RWPE1 (cell line): Measurements from ENCODE around the gene CLSTN2.

Experiments
- CTCF ChIA-PET: fragments of 350-600 bp; sonication (Branson Sonifier 250); formaldehyde crosslinking; extraction: SDS; loops from one replicate; lab custom pipeline; 2021; lab: Yijun Ruan, JAX
- POLR2A ChIA-PET: fragments of 400-600 bp; formaldehyde crosslinking; extraction: SDS; loops from one replicate; lab custom pipeline; 2020; ENCODE audit warnings: antibody characterized with exemption; ENCODE audit not compliant: low non-redundant PET; lab: Yijun Ruan, JAX
- DNase-seq: peaks from one replicate; pipeline ENCODE4 v3.0.0; 2012; ENCODE audit warnings: low spot score
- H3K27ac ChIP-seq: fragments of 450-650 bp; 2 replicates; pipeline ENCODE4 v1.5.1; 2017
- TF ChIP-seq, protein P1 (sequence below): fragments of 450-650 bp; conservative IDR thresholded peaks from 2 replicates; pipeline ENCODE4 v1.5.1; 2017; ENCODE audit warnings: low read depth, mild to moderate bottlenecking

The CLSTN2 gene

DNA sequence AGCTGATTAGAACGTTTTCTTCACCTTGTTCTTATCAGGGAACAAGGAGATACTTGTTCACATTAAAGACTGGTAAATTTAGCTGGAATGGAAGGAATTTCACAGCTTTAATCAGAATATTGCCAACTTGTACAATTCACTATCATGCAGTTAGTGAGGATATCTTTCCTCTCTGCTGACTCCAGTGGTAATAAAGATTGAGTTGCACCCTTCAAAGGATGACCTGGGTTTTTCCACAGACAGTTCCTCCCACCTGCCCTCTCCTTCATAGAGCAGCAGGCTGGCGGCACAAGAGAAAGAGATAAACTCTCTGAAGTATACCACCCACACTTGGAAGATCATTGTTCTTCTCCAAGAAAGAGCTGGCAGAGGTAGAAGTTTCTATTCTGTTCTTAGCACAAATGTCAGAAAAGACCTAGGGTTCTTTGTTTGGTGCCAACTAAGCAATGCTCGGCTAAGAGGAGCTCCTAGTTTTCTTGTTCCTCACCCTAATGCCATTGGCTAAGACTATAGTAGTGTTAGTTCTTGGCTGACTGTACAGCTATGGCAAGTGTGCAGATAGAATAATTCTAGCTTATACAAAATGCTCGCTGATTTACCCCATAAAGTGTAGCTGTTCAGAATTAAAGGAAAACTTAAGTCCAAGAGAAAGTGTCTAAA, 169.1 kb downstream of the CLSTN2 start:
- ChIA-PET CTCF (no interaction called here), POLR2A (interaction anchor here (0.5 kb wide), 1 partner anchor 166 kb away, joined by 3 read pairs; no protein-coding TSS in a partner anchor)
- DNase-seq = no peak
- TF ChIP-seq, protein P1, sequence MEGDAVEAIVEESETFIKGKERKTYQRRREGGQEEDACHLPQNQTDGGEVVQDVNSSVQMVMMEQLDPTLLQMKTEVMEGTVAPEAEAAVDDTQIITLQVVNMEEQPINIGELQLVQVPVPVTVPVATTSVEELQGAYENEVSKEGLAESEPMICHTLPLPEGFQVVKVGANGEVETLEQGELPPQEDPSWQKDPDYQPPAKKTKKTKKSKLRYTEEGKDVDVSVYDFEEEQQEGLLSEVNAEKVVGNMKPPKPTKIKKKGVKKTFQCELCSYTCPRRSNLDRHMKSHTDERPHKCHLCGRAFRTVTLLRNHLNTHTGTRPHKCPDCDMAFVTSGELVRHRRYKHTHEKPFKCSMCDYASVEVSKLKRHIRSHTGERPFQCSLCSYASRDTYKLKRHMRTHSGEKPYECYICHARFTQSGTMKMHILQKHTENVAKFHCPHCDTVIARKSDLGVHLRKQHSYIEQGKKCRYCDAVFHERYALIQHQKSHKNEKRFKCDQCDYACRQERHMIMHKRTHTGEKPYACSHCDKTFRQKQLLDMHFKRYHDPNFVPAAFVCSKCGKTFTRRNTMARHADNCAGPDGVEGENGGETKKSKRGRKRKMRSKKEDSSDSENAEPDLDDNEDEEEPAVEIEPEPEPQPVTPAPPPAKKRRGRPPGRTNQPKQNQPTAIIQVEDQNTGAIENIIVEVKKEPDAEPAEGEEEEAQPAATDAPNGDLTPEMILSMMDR = no peak
- H3K27ac ChIP-seq = no peak overlapping the region

DNA sequence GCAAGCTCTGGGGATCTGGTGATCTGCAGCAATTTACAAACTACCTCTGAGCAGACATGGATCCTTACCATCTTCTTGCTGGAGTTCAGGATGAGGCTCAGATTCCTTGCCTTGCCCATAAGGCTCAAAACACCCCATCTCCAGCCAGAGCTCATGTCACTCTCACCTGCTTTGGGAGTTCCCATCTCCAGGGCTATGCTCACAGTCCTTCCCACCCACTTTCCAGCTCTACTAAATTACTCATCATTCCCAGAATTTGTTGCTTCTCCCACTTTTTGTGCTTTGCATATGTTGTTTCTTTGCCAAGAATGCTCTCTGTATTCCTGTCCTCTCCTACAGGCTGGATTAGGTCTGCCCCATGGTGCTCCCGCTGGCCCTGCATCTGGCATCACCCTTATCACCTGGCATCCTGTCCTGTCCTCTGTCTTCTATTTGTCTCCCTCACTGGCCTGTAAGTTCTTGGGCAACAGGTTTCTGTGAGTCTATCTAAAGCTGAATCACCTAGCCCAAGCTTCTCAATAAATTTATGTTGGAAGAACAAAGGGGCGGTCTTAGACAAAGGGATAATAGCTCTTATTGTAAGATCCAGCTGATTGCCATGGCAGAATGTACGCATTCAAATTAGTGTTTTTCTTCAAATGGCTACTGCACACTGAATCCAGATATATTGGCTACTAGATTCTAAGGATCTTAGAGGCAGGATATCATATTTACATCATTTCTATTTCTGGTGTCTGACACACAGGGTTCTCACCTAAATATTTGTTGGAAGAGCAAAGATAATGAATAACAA, 179.2 kb downstream of the CLSTN2 start:
- no peak overlapping the region for H3K27ac ChIP-seq
- TF ChIP-seq, protein P1 = no peak
- ChIA-PET CTCF (no interaction called here), POLR2A (no interaction called here)
- no peak for DNase-seq

DNA sequence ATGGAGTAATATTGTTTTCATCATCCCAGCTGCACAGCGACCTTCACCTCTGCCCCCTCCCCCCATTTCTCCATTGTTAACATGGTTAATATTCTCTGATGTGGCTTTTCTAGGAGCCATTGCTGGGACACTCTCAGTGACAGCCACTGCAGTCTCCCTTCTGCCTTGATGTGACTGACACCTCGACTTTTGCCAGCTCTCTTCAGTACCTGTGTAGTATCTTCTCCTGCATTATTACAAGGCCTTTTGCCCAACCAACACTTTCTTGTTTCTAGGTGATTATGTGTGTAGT, 179.8 kb downstream of the CLSTN2 start:
- CTCF ChIA-PET = no interaction called here
- POLR2A ChIA-PET = no interaction called here
- no peak overlapping the region for H3K27ac ChIP-seq
- DNase-seq = no peak
- TF ChIP-seq, protein P1 = no peak

DNA sequence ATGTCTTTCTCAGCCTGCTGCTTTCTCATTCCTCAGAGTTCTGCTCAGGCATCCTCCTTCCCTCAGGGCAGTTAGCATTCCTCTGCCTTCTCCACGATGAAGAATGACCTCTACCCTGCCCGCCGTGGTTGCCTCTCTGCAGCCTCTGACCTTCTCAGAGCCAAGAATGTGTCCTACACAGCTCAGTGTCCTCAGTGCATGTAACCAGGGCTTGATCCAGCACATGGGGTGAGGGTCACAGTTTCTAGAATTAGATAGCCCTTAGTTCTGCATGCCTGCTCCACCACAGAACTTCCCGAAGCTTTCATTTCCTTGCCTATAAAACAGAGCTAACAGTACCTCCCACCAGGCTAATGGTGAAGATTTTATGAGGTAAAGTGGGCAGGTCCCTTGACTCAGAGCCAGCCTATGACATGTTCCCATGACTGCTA, 182.1 kb downstream of the CLSTN2 start:
- H3K27ac ChIP-seq = no peak overlapping the region
- TF ChIP-seq, protein P1 = no peak
- ChIA-PET CTCF (interaction anchor here (0.6 to 0.7 kb wide), 2 partner anchors 527 to 883 kb away, joined by 3 read pairs; no protein-coding TSS in a partner anchor), POLR2A (no interaction called here)
- DNase-seq = no peak

DNA sequence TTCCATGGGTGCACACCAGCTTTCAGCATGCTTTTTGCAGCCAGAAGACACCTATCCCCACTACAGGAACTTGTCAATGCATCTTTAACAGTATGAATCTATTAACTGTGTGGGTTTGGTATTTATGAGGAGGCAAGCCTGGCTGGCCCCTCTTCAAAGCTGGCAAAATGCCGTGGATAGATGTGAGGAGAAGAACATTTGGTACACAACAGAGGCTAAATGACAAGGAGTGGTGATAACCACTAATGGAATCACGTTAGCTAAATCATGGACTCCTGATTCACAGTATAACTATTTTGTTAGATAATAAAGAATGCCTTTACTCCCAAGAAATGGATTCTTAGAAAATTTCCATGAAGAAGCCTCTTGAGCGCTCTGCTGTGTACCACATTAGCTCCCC, 187.2 kb downstream of the CLSTN2 start:
- DNase-seq = no peak
- ChIA-PET POLR2A (no interaction called here), CTCF (interaction anchor here (0.7 kb wide), 1 partner anchor 741 kb away, joined by 5 read pairs; no protein-coding TSS in a partner anchor)
- no peak overlapping the region for H3K27ac ChIP-seq
- TF ChIP-seq, protein P1 = no peak

DNA sequence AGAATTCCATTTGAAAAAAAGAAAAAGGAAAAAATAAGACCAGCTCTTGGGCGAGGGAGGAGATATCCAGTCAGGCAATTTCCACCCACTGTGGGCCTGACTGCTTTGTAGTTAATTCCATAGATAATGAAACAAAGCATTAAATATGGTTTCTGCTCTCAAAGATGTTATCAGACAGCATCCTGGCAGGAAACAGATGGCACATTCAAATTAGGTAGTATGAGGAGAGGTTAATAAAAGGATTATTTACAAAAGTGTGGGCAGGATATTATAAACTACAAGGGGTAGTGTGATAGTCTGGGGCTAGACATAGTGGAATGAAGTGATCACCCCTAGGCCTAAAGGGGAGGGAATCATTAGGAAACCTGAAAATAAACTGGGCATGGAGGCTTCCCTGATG, 193.2 kb downstream of the CLSTN2 start:
- ChIA-PET CTCF (interaction anchor here (0.9 to 1.0 kb wide), 2 partner anchors 89 to 373 kb away, joined by 3 read pairs; no protein-coding TSS in a partner anchor), POLR2A (no interaction called here)
- no peak for DNase-seq
- TF ChIP-seq, protein P1 = no peak
- H3K27ac ChIP-seq = no peak overlapping the region
